ENCODE data around the gene PRSS57. TPM values are rescaled to one million over a fixed set of nuclear protein-coding genes. Genes with fewer than 3 reads are reported as not detected.
A peak's percentile ranks its signal among the peaks of the same experiment; 100 is the strongest.

The PRSS57 gene
- total RNA-seq, 4 donors from 2014 or later, result not detected

DNA sequence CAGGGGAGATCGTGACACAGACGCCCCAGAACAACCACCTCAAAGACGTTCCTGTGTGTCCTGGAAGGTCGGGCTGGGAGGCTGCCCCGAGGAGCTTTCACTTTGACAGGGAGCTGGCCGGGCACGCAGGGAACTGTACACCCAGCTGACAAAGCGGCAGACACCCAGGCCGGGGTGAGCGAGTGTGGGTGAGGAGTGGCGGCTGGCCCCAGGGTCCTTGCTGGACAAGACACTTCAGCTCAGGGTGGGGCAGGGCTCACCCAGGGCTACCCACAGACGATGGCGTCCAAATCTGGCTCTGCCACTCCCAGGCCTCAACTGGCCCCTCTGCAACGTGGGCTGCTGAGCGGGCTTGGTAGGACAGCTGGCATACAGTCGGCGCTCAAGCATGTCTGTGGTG lies 53.5 kb downstream of the PRSS57 start:
- Histone ChIP-seq H3K27ac (no peak overlapping the region), H3K4me1 (peaks cover 0 to 20% (median 6%) of the 10 kb centered on the region in 3 donors), H3K4me3 (no peak overlapping the region), H3K9me3 (no peaks in the 10 kb centered on the region), H3K27me3 (no peaks in the 10 kb centered on the region), H3K36me3 (peaks cover 0 to 21% of the 10 kb centered on the region in 2 donors)
- no peak for ATAC-seq
- TF ChIP-seq POLR2AphosphoS5 (IDR thresholded peaks at IDR 0.05) (no peak), CTCF (IDR thresholded peaks at IDR 0.05) (no peak), EP300 (IDR thresholded peaks at IDR 0.05) (no peak), POLR2A (IDR thresholded peaks at IDR 0.05) (no peak)
- 78% methylated on average over 6 of the region's 17 CpGs; no CpG with 5 or more reads in 1 of the 2 donors for WGBS, 2 donors (ENCODE audit: low coverage in 1 of 2)

GRCh38 chr19:640606-641189 lies 54.6 kb downstream of the PRSS57 start:
- Histone ChIP-seq H3K36me3 (peaks cover 0 to 11% of the 10 kb centered on the region in 2 donors), H3K4me3 (no peak overlapping the region), H3K9me3 (no peaks in the 10 kb centered on the region), H3K27ac (peak overlapping the region in 3 of 4 donors; percentile 56 to 75 (median 69)), H3K27me3 (no peaks in the 10 kb centered on the region), H3K4me1 (peaks cover 0 to 20% (median 6%) of the 10 kb centered on the region in 3 donors)
- no peak for TF ChIP-seq CTCF (IDR thresholded peaks at IDR 0.05)
- no peak for TF ChIP-seq POLR2AphosphoS5 (IDR thresholded peaks at IDR 0.05)
- peak in 1 of 2 donors; percentile 9 for TF ChIP-seq POLR2A (IDR thresholded peaks at IDR 0.05)
- no peak for TF ChIP-seq EP300 (IDR thresholded peaks at IDR 0.05)
- no peak for ATAC-seq
- WGBS, 2 donors (ENCODE audit: low coverage in 1 of 2), result no CpG with 5 or more reads among the region's 31 CpGs

DNA sequence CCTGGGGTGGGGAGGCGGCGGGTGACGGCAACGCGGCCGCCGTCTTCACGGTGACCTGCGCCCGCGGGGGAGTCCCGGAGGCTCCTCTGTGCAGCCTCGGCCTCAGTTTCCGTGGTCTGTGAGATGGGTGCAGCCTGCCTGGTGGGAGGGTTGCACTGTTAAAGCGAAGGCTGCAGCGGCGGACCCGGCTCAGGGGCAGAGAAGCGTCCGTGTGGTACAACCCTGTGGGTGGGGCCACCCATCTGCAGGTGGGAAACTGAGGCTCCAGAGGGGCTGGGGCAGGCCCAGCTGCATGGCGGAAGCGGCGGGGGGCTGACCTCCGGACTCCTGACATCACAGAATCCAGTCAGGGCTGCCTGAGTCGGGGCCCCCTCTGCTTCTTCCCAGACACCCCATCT lies 55.1 kb downstream of the PRSS57 start:
- no peak for ATAC-seq
- no peaks in the 10 kb centered on the region for H3K9me3 ChIP-seq
- H3K27me3 ChIP-seq, result no peaks in the 10 kb centered on the region
- H3K4me3 ChIP-seq, result peak overlapping the region; percentile 26 to 55
- no CpG with 5 or more reads among the region's 25 CpGs for WGBS, 2 donors (ENCODE audit: low coverage in 1 of 2)
- TF ChIP-seq POLR2AphosphoS5 (IDR thresholded peaks at IDR 0.05) (no peak), EP300 (IDR thresholded peaks at IDR 0.05) (no peak), CTCF (IDR thresholded peaks at IDR 0.05) (no peak), POLR2A (IDR thresholded peaks at IDR 0.05) (no peak)
- H3K27ac ChIP-seq, result peak overlapping the region in 3 of 4 donors; percentile 56 to 75 (median 69)
- H3K36me3 ChIP-seq, result peaks cover 0 to 9% of the 10 kb centered on the region in 2 donors
- peaks cover 0 to 20% (median 6%) of the 10 kb centered on the region in 3 donors for H3K4me1 ChIP-seq

DNA sequence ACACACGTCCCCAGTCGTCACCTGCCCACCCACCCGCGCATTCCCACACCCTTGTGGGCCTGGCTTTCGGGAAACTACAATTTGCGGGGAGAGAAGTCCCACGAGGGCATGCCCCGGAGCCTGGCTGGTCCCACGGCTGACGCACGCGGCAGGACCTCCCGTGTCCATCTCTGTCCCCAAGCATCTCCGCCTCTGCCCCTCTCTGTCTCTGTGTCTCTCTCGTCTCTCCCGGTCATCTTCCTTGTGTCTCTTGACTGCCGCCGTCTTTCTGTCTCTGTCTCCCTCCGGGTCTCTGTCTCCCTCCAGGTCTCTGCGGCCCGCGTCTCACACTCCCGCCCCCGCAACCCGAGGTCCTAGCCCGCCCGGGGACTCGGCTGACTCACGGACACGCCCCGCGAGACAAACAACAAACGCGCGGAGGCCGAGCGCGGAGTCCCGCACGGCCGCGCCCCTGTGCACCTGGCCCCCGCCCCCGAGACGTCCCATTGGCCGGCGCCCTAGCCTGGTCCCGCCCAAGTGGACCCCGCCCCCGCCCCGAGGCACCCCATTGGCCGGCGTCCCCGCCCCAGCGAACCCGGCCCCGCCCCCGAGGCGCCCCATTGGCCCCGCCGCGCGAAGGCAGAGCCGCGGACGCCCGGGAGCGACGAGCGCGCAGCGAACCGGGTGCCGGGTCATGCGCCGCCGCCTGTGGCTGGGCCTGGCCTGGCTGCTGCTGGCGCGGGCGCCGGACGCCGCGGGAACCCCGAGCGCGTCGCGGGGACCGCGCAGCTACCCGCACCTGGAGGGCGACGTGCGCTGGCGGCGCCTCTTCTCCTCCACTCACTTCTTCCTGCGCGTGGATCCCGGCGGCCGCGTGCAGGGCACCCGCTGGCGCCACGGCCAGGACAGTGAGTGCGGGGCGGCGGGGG lies 55.7 kb downstream of the PRSS57 start, which contains the start of gene FGF22:
FGF22 (plus strand) TSS at position 627 of the 908 bp plus-strand sequence; CDS start at position 674, 47 bp downstream.
- peak within 1 kb of the TSS in 3 of 4 donors; percentile 56 to 75 (median 69) for H3K27ac ChIP-seq
- TF ChIP-seq EP300 (IDR thresholded peaks at IDR 0.05) (no peak), POLR2AphosphoS5 (IDR thresholded peaks at IDR 0.05) (peak; percentile 10), CTCF (IDR thresholded peaks at IDR 0.05) (peak in 3 of 4 experiments; percentile 7 to 31 (median 19)), POLR2A (IDR thresholded peaks at IDR 0.05) (peak in 1 of 2 donors; percentile 20)
- no peaks in the 10 kb centered on the region for H3K27me3 ChIP-seq
- peak within 1 kb of the TSS; percentile 27 to 55 for H3K4me3 ChIP-seq
- H3K36me3 ChIP-seq, result peaks cover 0 to 2% of the 10 kb centered on the region in 2 donors
- peaks cover 0 to 26% (median 9%) of the 10 kb centered on the region in 3 donors for H3K4me1 ChIP-seq
- H3K9me3 ChIP-seq, result no peaks in the 10 kb centered on the region
- 3 to 6% methylated on average over 9 to 10 of the region's 109 CpGs for WGBS, 2 donors (ENCODE audit: low coverage in 1 of 2)
- ATAC-seq, result peak; percentile 95
